AG09309 (cell line): Measurements from ENCODE around the gene OR2M4.

Experiments
- DNase-seq: peaks from one replicate; pipeline ENCODE4 v3.0.0-alpha.2; 2010; ENCODE audit warnings: low read depth
- H3K4me3 ChIP-seq: 2 replicates; pipeline ENCODE4 v1.5.1; 2011; ENCODE audit warnings: mild to moderate bottlenecking, low read depth, low read length, moderate library complexity; ENCODE audit not compliant: control insufficient read depth
- TF ChIP-seq, protein P1 (sequence below): IDR thresholded peaks from 2 replicates; pipeline ENCODE4 v1.5.1; 2011; ENCODE audit warnings: mild to moderate bottlenecking, low read depth, low read length, inconsistent platforms; ENCODE audit not compliant: insufficient read depth, control insufficient read depth; ENCODE audit errors: missing control alignments

Gene OR2M4

DNA sequence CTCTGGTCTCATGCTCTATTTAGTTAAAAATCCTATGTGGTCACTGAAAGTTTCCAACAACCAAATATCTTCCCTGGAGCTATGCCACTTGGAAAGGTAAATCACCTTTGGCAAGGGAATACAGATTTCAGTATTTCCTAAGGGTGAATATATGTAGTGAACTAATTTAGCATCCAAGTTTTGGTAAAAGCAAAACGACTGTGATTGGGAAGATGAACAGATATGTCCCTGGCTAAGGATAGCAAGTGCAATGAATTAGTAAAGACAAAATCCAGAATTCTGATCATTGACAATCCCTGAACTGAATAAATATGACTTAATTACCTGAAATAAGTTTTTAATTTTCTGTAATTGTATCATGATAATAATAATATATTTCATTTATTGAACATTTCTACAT lies 46.7 kb downstream of the OR2M4 start, which contains the start of gene OR2T33:
TSS of gene OR2T33 (minus strand) at position 101 of the 400 bp plus-strand sequence. CDS start 4,162 bp downstream, outside the sequence.
- no peak within 1 kb of the TSS for H3K4me3 ChIP-seq
- TF ChIP-seq, protein P1, sequence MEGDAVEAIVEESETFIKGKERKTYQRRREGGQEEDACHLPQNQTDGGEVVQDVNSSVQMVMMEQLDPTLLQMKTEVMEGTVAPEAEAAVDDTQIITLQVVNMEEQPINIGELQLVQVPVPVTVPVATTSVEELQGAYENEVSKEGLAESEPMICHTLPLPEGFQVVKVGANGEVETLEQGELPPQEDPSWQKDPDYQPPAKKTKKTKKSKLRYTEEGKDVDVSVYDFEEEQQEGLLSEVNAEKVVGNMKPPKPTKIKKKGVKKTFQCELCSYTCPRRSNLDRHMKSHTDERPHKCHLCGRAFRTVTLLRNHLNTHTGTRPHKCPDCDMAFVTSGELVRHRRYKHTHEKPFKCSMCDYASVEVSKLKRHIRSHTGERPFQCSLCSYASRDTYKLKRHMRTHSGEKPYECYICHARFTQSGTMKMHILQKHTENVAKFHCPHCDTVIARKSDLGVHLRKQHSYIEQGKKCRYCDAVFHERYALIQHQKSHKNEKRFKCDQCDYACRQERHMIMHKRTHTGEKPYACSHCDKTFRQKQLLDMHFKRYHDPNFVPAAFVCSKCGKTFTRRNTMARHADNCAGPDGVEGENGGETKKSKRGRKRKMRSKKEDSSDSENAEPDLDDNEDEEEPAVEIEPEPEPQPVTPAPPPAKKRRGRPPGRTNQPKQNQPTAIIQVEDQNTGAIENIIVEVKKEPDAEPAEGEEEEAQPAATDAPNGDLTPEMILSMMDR = no peak
- no peak for DNase-seq

DNA sequence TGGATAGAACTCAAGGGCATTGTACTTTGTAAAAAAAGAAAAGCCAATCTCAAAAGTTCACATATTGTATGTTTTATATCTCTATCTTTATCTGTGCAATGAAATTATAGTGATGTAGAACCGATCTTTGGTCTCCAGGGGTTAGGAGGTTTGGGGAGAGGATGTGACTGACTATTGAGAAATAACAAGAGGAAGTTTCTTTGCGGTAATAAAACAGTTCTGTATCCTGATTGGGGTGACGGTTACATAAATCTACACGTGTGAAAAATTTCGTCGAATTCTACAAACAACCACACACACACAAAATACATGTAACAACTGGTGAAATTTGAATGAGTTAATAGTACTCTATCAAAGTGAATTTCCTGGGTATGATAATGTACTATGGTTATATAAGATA lies 57.2 kb downstream of the OR2M4 start:
- DNase-seq = no peak
- TF ChIP-seq, protein P1 = no peak
- no peak overlapping the region for H3K4me3 ChIP-seq
